ENCODE measurements around the gene PPM1M.

PPM1M gene

GRCh38 chr3:52257911-52258310 is 12.4 kb downstream of the PPM1M start:
- H3K4me3 ChIP-seq (ENCODE audit: control insufficient read depth, low read depth, low read length), result no peak overlapping the region
- no peak for DNase-seq (ENCODE audit: low read depth)
- no peak for TF ChIP-seq CTCF (IDR thresholded peaks at IDR 0.05; ENCODE audit: control insufficient read depth, insufficient read depth, low read depth, low read length, missing control alignments)

- no peak for DNase-seq (ENCODE audit: low read depth)
- TF ChIP-seq CTCF (IDR thresholded peaks at IDR 0.05; ENCODE audit: control insufficient read depth, insufficient read depth, low read depth, low read length, missing control alignments), result no peak
- H3K4me3 ChIP-seq (ENCODE audit: control insufficient read depth, low read depth, low read length), result no peak overlapping the region
These were observed 13.5 kb downstream of the PPM1M start for GRCh38 chr3:52259035-52259434.

GRCh38 chr3:52259448-52259847 is 13.9 kb downstream of the PPM1M start:
- DNase-seq (ENCODE audit: low read depth), result no peak
- no peak overlapping the region for H3K4me3 ChIP-seq (ENCODE audit: control insufficient read depth, low read depth, low read length)
- TF ChIP-seq CTCF (IDR thresholded peaks at IDR 0.05; ENCODE audit: control insufficient read depth, insufficient read depth, low read depth, low read length, missing control alignments), result no peak

GRCh38 chr3:52262447-52262846 is 16.9 kb downstream of the PPM1M start:
- no peak for DNase-seq (ENCODE audit: low read depth)
- TF ChIP-seq CTCF (IDR thresholded peaks at IDR 0.05; ENCODE audit: control insufficient read depth, insufficient read depth, low read depth, low read length, missing control alignments), result no peak
- H3K4me3 ChIP-seq (ENCODE audit: control insufficient read depth, low read depth, low read length), result no peak overlapping the region

GRCh38 chr3:52265387-52265786 is 19.8 kb downstream of the PPM1M start:
- no peak for DNase-seq (ENCODE audit: low read depth)
- no peak overlapping the region for H3K4me3 ChIP-seq (ENCODE audit: control insufficient read depth, low read depth, low read length)
- no peak for TF ChIP-seq CTCF (IDR thresholded peaks at IDR 0.05; ENCODE audit: control insufficient read depth, insufficient read depth, low read depth, low read length, missing control alignments)

GRCh38 chr3:52268036-52268435 is 22.5 kb downstream of the PPM1M start:
- DNase-seq (ENCODE audit: low read depth), result no peak
- H3K4me3 ChIP-seq (ENCODE audit: control insufficient read depth, low read depth, low read length), result no peak overlapping the region
- TF ChIP-seq CTCF (IDR thresholded peaks at IDR 0.05; ENCODE audit: control insufficient read depth, insufficient read depth, low read depth, low read length, missing control alignments), result no peak

GRCh38 chr3:52269776-52270175 is 24.2 kb downstream of the PPM1M start:
- no peak for DNase-seq (ENCODE audit: low read depth)
- no peak for TF ChIP-seq CTCF (IDR thresholded peaks at IDR 0.05; ENCODE audit: control insufficient read depth, insufficient read depth, low read depth, low read length, missing control alignments)
- no peak overlapping the region for H3K4me3 ChIP-seq (ENCODE audit: control insufficient read depth, low read depth, low read length)
